ENCODE results near the gene LDHAL6B.

Gene LDHAL6B

DNA sequence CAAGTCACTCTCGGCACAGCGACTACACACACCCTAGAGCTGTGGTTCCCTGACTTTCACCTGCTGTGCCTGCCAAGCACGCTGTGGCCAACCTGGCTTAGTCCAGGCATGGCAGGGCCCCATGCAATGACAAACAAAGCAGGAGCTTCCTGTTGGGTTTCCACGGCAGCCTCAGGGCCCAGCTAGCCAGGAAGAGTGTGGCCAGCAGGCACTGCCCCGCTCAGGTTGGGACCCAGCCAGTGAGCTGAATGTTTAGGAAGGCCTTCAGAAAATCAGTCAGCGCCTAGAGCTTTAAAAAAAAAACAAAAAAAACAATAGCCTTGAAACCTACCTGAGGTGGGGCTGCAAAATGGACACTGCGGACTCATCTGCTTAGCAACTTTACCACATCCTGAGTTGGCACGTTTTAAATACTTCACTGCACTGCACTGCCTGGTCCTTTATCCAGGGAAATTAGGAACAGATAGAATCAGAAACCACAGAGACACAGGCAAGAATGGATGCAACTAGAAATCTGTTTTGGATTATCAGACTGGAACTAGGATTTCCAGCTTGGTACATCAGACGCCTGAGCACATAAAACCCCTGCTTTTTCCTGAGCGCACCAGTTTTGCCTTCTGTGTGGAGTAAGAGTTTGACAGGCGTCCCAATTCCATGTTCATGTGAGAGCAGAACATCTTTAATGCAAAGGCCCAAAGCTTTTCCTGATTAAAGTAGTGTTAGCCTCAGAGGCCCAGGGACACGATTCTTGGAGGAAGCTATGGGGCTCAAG, 36.2 kb upstream of the LDHAL6B start:
- Histone ChIP-seq H3K23ac (ENCODE audit: low read length) (no peak overlapping the region), H4K91ac (ENCODE audit: low read depth, low read length) (no peak overlapping the region), H3K27me3 (ENCODE audit: insufficient read depth, low read length) (no peaks in the 10 kb centered on the region), H3K4me3 (ENCODE audit: low read depth, low read length) (no peak overlapping the region), H4K12ac (ENCODE audit: low read depth, low read length) (no peak overlapping the region), H2AK5ac (ENCODE audit: low read length) (no peak overlapping the region), H2BK120ac (ENCODE audit: insufficient read depth, low read length, poor library complexity) (no peak overlapping the region), H2AFZ (ENCODE audit: insufficient read depth, low read length, poor library complexity) (no peak overlapping the region), H3K27ac (ENCODE audit: low read depth, low read length) (no peak overlapping the region), H3K4me2 (ENCODE audit: low read length) (no peak overlapping the region), H3K4me1 (ENCODE audit: control insufficient read depth in 1 of 2, insufficient read depth in 2 of 2, low read length in 2 of 2) (peaks cover 9 to 13% of the 10 kb centered on the region in 2 experiments), H3K79me1 (ENCODE audit: low read length) (peaks cover 11% of the 10 kb centered on the region), H4K8ac (ENCODE audit: low read depth, low read length) (no peak overlapping the region), H3K9ac (ENCODE audit: low read length) (no peak overlapping the region), H2BK12ac (ENCODE audit: low read length) (no peak overlapping the region), H3K18ac (ENCODE audit: low read length) (no peak overlapping the region), H3K9me3 (ENCODE audit: insufficient read depth, low read depth, low read length) (no peaks in the 10 kb centered on the region), H3K36me3 (ENCODE audit: control insufficient read depth in 1 of 2, insufficient read depth in 2 of 2, low read length in 2 of 2) (peaks cover 6 to 15% of the 10 kb centered on the region in 2 experiments), H3K4ac (ENCODE audit: low read depth, low read length) (no peak overlapping the region), H3K14ac (ENCODE audit: low read length) (no peak overlapping the region), H2BK5ac (ENCODE audit: low read depth, low read length, poor library complexity) (no peak overlapping the region), H3K79me2 (ENCODE audit: control insufficient read depth, insufficient read depth, low read length, poor library complexity) (no peaks in the 10 kb centered on the region)
- no CpG with 5 or more reads among the region's 12 CpGs for WGBS (ENCODE audit: extremely low coverage, insufficient coverage, insufficient read length)
- DNase-seq, result no peak

DNA sequence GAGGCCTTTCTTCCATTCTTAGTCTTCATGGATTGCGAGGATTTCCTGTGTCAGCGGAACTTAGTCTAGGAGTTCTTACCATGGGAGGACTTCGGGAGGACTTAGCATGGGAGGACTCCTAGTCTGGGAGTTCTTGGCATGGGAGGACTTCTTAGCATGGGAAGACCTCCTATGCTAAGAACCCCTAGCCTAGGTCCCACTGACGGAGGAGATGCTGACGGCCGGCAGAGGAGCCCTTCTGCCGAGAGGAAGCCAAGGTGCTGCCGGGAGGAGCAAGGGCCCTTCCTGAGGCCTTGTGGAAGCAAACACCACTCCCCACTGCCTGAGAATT, 35.6 kb upstream of the LDHAL6B start:
- Histone ChIP-seq H3K79me2 (ENCODE audit: control insufficient read depth, insufficient read depth, low read length, poor library complexity) (no peaks in the 10 kb centered on the region), H4K8ac (ENCODE audit: low read depth, low read length) (no peak overlapping the region), H3K27ac (ENCODE audit: low read depth, low read length) (no peak overlapping the region), H2BK5ac (ENCODE audit: low read depth, low read length, poor library complexity) (no peak overlapping the region), H3K4me2 (ENCODE audit: low read length) (no peak overlapping the region), H3K79me1 (ENCODE audit: low read length) (peaks cover 6% of the 10 kb centered on the region), H2AK5ac (ENCODE audit: low read length) (no peak overlapping the region), H2BK120ac (ENCODE audit: insufficient read depth, low read length, poor library complexity) (no peak overlapping the region), H3K36me3 (ENCODE audit: control insufficient read depth in 1 of 2, insufficient read depth in 2 of 2, low read length in 2 of 2) (peaks cover 6 to 15% of the 10 kb centered on the region in 2 experiments), H3K23ac (ENCODE audit: low read length) (no peak overlapping the region), H3K14ac (ENCODE audit: low read length) (no peak overlapping the region), H3K9me3 (ENCODE audit: insufficient read depth, low read depth, low read length) (no peaks in the 10 kb centered on the region), H4K12ac (ENCODE audit: low read depth, low read length) (no peak overlapping the region), H3K18ac (ENCODE audit: low read length) (no peak overlapping the region), H3K27me3 (ENCODE audit: insufficient read depth, low read length) (no peaks in the 10 kb centered on the region), H4K91ac (ENCODE audit: low read depth, low read length) (no peak overlapping the region), H3K4me3 (ENCODE audit: low read depth, low read length) (no peak overlapping the region), H2AFZ (ENCODE audit: insufficient read depth, low read length, poor library complexity) (no peak overlapping the region), H3K9ac (ENCODE audit: low read length) (no peak overlapping the region), H2BK12ac (ENCODE audit: low read length) (no peak overlapping the region), H3K4ac (ENCODE audit: low read depth, low read length) (no peak overlapping the region), H3K4me1 (ENCODE audit: control insufficient read depth in 1 of 2, insufficient read depth in 2 of 2, low read length in 2 of 2) (peaks cover 7 to 10% of the 10 kb centered on the region in 2 experiments)
- no peak for DNase-seq
- WGBS (ENCODE audit: extremely low coverage, insufficient coverage, insufficient read length), result no CpG with 5 or more reads among the region's 8 CpGs

DNA sequence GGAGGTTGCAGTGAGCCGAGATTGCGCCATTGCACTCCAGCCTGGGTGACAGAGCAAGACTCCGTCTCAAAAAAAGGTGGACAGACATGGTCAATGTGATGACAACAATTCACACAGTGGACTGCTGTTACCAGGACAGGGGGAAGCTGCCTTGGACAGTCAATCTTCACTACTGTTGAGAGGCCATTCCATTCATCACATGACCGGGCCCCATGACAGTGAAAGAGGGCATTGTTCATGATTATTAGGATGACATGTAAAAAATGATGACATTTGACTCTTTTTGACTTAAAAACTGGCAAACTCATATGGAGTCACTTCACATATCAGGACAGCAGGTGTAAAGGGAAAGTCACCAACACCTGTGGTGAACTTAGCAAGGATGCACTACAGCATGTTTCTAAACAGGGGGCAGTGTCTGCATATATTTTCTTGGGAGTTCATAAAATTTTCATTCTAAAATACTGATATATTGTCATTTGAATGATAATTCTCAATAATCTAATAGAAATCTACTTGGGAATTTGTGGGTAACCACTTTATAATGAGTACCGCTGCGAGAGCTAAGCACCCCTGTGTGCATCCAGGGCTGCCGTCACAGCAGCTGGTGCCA, 34.2 kb upstream of the LDHAL6B start:
- H3K79me1 ChIP-seq (ENCODE audit: low read length), result peaks cover 2% of the 10 kb centered on the region
- H2BK12ac ChIP-seq (ENCODE audit: low read length), result no peak overlapping the region
- H3K27me3 ChIP-seq (ENCODE audit: insufficient read depth, low read length), result no peaks in the 10 kb centered on the region
- no peaks in the 10 kb centered on the region for H3K79me2 ChIP-seq (ENCODE audit: control insufficient read depth, insufficient read depth, low read length, poor library complexity)
- no peak for DNase-seq
- H2AK5ac ChIP-seq (ENCODE audit: low read length), result no peak overlapping the region
- no peak overlapping the region for H2AFZ ChIP-seq (ENCODE audit: insufficient read depth, low read length, poor library complexity)
- H3K9ac ChIP-seq (ENCODE audit: low read length), result no peak overlapping the region
- H3K27ac ChIP-seq (ENCODE audit: low read depth, low read length), result no peak overlapping the region
- H4K8ac ChIP-seq (ENCODE audit: low read depth, low read length), result no peak overlapping the region
- H3K4me2 ChIP-seq (ENCODE audit: low read length), result no peak overlapping the region
- H3K4me3 ChIP-seq (ENCODE audit: low read depth, low read length), result no peak overlapping the region
- no peak overlapping the region for H4K91ac ChIP-seq (ENCODE audit: low read depth, low read length)
- H4K12ac ChIP-seq (ENCODE audit: low read depth, low read length), result no peak overlapping the region
- H3K4ac ChIP-seq (ENCODE audit: low read depth, low read length), result no peak overlapping the region
- H3K9me3 ChIP-seq (ENCODE audit: insufficient read depth, low read depth, low read length), result no peaks in the 10 kb centered on the region
- H3K36me3 ChIP-seq (ENCODE audit: control insufficient read depth in 1 of 2, insufficient read depth in 2 of 2, low read length in 2 of 2), result peaks cover 6 to 15% of the 10 kb centered on the region in 2 experiments
- H3K18ac ChIP-seq (ENCODE audit: low read length), result no peak overlapping the region
- no peak overlapping the region for H2BK5ac ChIP-seq (ENCODE audit: low read depth, low read length, poor library complexity)
- H3K23ac ChIP-seq (ENCODE audit: low read length), result no peak overlapping the region
- no peak overlapping the region for H3K14ac ChIP-seq (ENCODE audit: low read length)
- peaks cover 2 to 5% of the 10 kb centered on the region in 2 experiments for H3K4me1 ChIP-seq (ENCODE audit: control insufficient read depth in 1 of 2, insufficient read depth in 2 of 2, low read length in 2 of 2)
- no peak overlapping the region for H2BK120ac ChIP-seq (ENCODE audit: insufficient read depth, low read length, poor library complexity)
- WGBS (ENCODE audit: extremely low coverage, insufficient coverage, insufficient read length), result no CpG with 5 or more reads among the region's 7 CpGs

DNA sequence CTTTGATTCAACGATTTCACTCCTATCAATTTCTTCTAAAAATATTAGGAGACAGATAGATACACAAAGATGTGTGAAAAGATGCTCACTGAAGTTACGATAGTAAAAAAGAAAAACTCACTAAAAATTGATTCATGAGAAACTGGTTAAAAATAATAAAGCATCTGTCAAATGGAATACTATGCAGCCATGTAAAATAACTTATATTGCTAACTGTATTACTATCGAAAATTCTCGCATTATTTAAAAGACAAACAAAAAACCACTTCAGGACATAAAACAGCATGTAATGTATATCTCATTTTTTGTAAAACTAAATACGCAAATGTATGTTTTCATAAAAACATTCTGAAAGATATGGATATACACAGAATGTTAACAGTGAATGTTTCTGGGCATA, 33.4 kb upstream of the LDHAL6B start:
- Histone ChIP-seq H3K79me2 (ENCODE audit: control insufficient read depth, insufficient read depth, low read length, poor library complexity) (no peaks in the 10 kb centered on the region), H3K14ac (ENCODE audit: low read length) (no peak overlapping the region), H3K18ac (ENCODE audit: low read length) (no peak overlapping the region), H3K79me1 (ENCODE audit: low read length) (peaks cover 2% of the 10 kb centered on the region), H3K4me1 (ENCODE audit: control insufficient read depth in 1 of 2, insufficient read depth in 2 of 2, low read length in 2 of 2) (peaks cover 2 to 5% of the 10 kb centered on the region in 2 experiments), H3K4me3 (ENCODE audit: low read depth, low read length) (no peak overlapping the region), H2AFZ (ENCODE audit: insufficient read depth, low read length, poor library complexity) (no peak overlapping the region), H4K91ac (ENCODE audit: low read depth, low read length) (no peak overlapping the region), H2AK5ac (ENCODE audit: low read length) (no peak overlapping the region), H3K36me3 (ENCODE audit: control insufficient read depth in 1 of 2, insufficient read depth in 2 of 2, low read length in 2 of 2) (peaks cover 6 to 18% of the 10 kb centered on the region in 2 experiments), H3K4me2 (ENCODE audit: low read length) (no peak overlapping the region), H2BK120ac (ENCODE audit: insufficient read depth, low read length, poor library complexity) (no peak overlapping the region), H4K12ac (ENCODE audit: low read depth, low read length) (no peak overlapping the region), H2BK5ac (ENCODE audit: low read depth, low read length, poor library complexity) (no peak overlapping the region), H3K9ac (ENCODE audit: low read length) (no peak overlapping the region), H3K27me3 (ENCODE audit: insufficient read depth, low read length) (no peaks in the 10 kb centered on the region), H2BK12ac (ENCODE audit: low read length) (no peak overlapping the region), H3K4ac (ENCODE audit: low read depth, low read length) (no peak overlapping the region), H4K8ac (ENCODE audit: low read depth, low read length) (no peak overlapping the region), H3K23ac (ENCODE audit: low read length) (no peak overlapping the region), H3K9me3 (ENCODE audit: insufficient read depth, low read depth, low read length) (no peaks in the 10 kb centered on the region), H3K27ac (ENCODE audit: low read depth, low read length) (no peak overlapping the region)
- DNase-seq, result no peak
- WGBS (ENCODE audit: extremely low coverage, insufficient coverage, insufficient read length), result no CpG with 5 or more reads among the region's 5 CpGs
